HG03442 (cell line): ENCODE measurements around the gene RASIP1.

Experiments used
- ATAC-seq: cut with Tn5 transposase; IDR thresholded peaks from one replicate; pipeline ENCODE4 v1.9.1; 2021; ENCODE audit warnings: mild to moderate bottlenecking, moderate library complexity; ENCODE audit not compliant: unreplicated experiment

The RASIP1 gene

DNA sequence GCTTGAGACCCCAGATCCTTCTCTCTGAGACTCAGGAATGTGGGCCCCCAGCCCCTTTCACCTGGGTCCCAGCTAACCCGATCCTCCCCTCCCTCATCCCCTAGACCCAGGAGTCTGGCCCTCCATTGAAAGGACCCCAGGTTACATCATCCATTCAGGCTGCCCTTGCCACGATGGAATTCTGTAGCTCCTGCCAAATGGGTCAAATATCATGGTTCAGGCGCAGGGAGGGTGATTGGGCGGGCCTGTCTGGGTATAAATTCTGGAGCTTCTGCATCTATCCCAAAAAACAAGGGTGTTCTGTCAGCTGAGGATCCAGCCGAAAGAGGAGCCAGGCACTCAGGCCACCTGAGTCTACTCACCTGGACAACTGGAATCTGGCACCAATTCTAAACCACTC lies 15.4 kb upstream of the RASIP1 start:
- no peak for ATAC-seq

DNA sequence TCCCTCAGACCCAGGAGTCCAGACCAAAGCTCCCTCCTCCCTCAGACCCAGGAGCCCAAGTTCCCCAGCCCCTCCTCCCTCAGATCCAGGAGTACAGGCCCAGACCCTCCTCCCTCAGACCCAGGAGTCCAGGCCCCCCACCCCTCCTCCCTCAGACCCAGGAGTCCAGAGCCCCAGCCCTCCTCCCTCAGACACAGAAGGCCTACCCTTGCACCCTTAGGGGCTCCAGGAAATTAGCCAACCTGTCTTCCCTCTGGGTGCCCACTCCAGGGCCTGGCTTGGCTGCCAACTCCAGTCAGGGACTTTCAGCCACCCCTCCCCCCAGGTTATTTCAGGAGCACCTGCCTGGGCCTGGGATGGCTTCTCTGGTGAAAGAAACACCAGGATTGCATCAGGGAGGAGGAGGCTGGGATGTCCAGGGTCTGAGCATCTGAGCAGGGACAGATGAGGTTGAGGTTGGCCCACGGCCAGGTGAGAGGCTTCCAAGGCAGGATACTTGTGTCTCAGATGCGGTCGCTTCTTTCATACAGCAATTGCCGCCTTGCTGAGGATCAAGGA lies 14.8 kb upstream of the RASIP1 start, which contains the start of gene FGF21:
TSS of gene FGF21 (plus strand) at position 441 of the 558 bp plus-strand sequence. CDS start 713 bp downstream, outside the sequence.
- no peak for ATAC-seq

DNA sequence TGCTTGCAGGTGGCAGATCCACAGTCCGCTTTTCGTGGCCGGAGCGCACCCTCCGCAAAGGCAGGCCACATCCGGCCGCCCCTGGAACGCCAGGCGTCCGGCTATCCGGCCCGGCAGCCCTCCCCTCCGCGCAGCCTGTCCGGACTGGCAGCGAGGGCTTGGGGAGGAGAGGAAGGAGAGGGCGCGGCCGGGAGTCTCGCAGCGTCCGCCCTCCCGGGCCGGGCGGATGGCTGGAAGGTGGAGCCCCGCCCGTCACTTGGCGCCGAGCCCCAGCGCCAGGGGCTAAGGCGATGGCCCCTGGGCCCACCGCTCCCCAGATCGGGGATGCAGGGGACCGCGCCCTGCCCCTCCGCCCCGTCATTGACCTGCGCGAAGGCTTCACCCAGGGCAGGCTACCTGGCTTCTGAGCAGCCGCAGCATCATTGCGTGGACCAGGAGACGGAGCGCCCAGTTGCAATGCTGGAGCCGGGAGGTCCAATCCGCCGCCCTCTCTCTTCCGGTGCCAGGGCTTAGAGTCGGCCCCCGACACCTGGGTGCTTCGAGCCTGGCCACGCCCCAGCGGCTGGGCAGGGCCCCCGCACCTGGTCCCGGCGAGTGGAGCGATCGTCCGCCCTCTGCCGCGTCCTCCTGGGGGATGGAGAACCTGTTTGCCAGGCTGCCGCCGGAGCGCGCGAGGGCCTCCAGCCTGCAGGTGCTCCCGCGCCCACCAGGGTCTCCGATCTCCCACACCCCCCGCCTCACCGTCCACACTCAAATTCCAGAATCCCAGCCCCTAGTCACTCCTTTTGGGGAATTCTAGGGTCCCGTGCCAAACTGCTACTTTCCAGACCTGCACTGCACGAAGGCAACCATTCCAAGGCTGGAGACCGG lies 12.3 kb upstream of the RASIP1 start, which contains the start of gene FUT1:
TSS of gene FUT1 (minus strand) at position 146 of the 870 bp plus-strand sequence. CDS start 1,360 bp downstream, outside the sequence.
- no peak for ATAC-seq

DNA sequence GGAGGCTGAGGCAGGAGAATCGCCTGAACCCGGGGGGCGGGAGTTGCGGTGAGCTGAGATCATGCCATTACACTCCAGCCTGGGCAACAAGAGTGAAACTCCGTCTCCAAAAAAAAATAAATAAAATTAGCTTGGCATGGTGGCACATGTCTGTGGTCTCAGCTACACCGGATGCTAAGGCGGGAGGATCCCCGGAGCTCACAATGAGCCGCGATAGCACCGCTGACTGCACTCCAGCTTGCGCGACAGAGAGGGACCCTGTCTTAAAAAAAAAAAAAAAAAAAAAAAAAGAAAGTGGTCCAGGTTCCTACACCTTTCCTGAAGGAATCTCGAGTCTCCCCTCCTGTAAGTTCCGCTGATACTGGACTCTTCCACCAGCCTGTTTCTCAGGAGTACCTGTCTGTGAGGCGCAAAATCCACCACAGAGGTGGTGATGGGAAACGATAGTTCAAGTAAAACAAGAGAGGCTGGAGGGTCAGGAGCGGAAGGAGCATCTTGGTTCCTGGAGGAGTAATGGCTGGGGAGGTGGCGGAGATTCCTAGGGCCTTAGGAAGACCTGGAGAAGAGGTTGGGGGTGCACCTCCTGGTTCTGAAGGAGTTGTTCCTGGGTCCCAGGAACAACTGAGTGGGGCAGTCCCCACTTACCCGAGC lies 11.6 kb upstream of the RASIP1 start:
- no peak for ATAC-seq

DNA sequence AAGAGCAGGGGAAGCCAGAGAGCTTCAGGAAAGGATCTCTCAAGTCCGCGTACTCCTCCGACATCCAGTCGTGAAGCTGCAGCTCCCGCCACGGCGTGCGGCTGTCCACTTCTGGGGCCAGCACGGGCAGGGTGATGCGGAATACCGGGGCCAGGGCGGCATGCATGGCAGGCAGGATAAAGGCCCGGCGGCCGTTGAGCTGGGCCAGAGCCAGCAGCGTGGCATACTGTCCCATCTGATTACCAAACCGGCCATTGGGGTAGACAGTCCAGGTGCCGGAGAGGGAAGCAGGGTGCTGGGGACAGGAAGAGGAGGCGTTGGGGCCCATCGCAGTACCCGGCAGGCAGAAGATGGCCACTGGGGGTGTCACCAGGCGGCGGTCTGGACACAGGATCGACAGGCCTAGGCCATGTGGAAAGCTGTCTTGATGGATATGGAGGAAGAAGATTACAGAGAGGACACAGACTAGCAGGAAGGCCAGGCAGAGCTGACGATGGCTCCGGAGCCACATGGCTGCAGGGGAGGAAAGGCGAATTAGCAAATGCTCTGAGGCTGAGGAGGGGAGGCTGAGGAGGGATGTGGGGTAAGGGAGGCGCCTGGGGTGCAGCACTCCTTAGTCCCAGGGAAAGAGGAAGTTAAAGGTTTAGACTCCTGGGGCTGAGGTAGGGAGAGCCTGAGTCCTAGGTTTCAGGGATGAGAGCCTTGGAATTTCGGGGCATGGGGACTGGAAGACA lies 10.5 kb upstream of the RASIP1 start:
- ATAC-seq: no peak

DNA sequence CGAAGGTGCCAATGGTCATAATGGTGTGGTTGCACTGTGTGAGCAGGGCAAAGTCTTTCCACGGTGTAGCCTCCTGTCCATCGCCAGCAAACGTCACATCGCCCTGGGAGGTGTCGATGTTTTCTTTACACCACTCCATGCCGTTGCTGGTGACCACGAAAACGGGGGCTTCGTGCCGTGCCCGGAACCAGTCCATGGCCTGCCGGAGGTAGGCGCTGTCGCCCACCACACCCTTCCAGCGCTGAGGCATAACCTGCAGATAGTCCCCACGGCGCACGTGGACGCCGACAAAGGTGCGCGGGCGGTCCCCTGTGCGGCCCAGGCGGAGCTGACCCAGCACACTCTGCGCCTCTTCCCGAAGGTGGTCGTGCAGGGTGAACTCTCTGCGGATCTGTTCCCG lies 9.9 kb upstream of the RASIP1 start:
- ATAC-seq: no peak

DNA sequence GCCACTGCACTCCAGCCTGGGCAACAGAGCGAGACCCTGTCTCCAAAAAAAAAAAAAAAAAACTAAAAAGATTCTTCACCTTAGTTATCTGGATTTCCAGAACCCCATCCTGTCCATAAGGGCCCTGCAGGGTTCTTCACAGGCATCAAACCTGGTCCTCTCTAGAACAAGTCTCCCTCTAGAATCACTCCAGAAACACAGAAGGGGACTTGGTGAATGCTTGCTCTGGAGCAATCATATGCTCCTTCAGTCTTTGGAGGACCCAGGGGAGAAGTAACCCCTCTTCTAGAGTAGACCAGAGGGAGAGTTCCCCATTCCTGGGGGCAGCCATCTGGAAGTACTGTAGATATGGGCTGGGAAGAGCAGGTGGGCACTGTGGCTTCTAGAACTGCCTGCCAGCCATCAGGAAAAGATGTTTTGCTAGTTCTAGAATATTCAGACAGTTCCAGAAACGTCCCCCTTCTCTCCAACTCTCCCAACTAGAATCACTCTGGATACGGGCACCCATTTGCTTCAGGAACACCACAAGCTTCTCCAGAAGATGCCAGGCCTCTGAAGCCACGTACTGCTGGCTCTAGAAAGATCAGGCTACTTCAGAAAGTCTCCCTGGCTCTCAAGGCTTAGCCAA lies 9.3 kb upstream of the RASIP1 start:
- ATAC-seq: no peak

DNA sequence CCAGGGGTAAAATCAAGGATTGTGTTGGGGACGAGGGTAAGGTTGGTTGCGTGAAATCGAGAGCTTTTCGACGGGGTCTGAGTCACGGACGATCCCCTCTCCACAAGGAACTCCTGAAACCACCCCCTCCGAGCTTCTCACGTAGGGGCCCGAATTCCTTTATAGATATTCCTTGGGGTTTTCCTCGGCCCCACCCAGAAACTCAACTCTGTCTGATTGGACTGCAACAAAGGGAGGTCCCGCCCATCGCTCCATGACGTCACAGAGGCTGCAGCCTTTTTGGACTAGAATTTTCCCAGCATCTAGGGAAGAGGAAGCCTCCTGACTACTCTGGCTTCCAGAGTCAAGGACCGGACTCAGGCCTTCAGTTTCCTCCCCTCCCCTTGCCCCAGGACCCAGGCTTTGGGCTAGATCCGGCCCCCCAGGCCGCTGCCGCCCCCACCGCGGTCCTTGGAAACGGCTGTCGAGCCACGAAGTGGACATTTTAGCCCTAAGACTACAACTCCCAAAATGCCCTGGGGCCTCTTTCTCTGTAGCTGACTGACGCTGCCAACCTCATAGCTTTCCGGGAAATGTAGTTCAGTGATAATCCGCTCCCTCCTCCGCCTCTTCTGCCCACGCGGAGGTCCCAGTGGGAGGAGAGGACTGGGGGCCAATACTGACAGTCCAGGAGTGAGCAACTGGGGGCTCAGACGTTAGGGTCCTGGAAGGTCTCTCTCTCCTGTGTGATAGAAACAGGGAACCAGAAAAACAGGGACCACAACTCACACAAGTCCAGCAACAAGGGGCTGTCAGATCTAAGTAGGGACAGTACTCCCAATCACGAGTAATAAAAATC lies 6.5 kb upstream of the RASIP1 start, which contains the start of gene IZUMO1:
TSS of gene IZUMO1 (minus strand) at position 172 of the 838 bp plus-strand sequence. CDS start 1,050 bp downstream, outside the sequence.
- ATAC-seq: no peak

DNA sequence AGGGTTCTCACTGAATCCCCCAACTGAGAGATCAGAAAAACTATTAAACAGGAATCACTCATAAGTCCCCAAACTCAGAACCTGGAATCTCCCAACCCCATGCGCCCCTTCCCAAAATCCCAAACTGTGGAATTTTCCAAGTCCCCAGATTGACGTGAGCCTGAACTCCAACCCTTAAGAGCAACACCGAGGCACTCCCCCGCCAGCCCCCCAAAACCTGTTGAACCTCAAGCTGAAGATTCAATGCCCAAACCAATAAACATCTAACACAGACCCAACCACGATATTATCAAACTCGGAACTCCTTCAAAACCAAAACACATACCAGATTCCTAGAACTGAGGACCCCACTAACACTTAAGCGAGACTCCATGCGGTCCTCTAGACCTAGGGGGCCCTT lies 5.7 kb upstream of the RASIP1 start:
- ATAC-seq: no peak

DNA sequence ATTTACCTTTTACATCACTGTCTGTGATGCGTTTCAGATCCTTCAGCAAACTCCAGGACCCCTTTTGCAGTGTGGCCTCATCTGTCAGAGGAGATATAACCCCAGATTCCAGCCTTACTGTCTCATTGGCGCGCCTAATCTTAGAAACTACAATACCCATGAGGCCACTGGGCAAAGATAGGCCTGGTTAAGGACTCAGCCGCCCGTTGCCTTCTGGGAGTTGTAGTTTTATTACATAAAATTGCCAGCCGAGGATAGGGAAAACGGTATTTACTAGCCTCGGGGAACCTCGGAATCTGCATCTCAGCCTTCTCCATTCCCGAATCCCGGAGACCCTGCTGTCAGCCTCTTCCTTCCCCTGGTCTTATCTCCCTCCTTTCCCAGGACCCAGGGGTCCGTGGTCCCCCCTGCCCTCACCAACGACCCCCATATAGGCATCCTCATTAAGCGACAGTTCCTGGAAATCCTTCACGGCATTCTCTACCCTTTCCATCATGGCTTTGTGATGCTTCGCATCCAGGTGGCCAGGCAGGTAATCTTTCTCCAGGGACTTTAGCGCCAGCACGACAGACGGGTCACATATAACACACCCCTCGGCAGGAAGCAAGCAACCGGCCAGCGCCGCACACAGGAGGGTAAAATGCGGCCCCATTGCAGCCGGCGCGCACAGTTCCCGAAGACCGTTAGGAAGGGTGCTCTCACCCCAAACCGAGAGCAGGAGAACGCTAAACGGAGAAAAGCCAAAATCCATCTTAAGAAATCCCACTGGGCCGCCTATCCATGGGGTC lies 5.0 kb upstream of the RASIP1 start:
- no peak for ATAC-seq

DNA sequence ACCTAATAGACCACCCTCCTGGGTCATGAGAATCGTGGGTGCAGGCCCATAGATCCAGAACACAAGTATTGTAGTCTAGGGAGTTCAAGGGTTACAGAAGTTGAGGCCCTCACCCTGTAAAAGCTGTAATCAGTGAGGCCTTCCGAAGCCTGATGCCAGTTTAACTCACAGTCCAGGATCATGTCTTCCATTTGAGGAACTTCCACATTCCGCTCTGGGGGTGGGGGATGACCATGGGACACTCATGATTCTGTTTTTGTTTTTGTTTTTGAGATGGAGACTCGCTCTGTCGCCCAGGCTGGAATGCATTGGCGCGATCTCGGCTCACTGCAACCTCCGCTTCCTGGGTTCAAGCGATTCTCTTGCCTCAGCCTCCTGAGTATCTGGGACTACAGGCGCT lies 1.7 kb upstream of the RASIP1 start:
- no peak for ATAC-seq

DNA sequence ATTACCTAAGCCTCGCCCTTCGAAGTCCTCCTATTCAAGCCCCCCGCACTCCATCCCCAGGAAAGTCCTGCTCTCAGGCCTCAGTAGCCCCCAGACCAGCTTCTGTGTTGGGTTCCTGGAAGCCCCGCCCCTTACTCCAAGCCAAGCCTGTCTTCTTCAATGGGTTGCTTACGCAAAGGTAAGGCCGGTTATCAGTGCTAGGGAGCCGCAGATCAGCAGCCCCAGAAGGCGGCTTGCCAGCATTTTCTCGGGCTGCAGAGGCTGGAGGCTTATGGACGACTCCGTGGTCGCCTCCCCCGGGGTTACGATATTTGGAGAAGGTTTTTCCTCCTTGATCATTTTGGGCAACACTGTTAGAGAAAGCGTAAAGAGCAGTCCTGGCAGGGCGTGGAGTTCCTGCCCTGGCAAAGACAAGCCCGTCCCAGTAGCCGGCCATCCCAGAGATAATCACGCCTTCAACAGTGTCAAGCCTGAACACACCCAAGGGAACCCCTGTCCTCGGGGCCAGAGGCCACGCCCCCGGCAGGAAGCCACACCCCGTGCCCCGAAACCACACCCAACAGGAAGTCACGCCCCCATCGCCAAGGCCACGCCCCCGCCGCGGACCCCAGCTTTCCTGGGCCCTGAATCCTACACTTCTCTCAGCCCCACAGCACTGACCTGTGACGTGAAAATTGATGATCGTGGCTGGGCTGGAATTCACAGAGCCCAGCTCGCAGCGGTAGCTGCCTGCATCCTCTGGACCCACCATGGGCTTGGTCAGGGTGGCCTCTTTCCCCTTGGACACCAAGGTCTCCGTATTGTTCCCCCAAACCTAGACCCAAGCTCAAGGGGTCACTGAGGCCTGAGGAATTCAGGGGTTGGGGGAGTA lies 954 bp upstream of the RASIP1 start:
- no peak for ATAC-seq

DNA sequence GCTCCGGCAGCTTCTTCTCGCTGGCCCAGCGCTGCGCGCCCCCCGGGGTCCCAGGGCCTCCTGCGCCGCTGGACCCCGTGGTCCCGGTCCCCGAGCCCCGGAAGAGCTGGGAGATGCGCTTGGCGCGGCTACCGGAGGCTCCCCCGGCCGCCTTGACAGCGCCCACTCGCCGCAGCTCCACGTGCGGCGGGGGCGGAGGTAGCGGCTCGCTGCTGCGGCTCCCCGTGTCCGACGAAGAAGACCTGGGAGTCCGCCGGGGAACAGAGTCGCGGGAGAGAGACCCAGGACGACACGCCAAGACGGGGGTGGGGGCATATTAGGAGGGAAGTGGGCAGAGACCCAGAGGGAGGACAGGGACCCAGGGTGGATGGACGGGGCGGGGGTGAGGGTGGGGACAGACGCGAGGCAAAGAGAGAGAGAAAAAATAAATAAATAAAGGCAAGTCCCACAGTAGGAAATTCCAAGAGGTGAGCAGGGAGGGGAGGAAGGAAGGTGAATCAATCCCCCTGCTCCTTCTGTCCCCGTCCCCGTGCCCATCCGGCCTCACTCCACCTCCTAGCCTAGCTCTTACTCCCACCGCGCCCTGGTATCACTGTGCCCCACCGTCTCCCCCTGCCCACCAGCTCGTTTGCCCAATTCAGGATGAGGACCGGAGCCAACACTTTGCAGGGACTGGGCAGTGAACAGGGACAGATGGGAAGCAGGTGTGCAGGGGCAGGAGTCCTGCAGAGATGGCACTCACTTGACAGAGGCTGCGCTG lies 826 bp downstream of the RASIP1 start:
- no peak for ATAC-seq

DNA sequence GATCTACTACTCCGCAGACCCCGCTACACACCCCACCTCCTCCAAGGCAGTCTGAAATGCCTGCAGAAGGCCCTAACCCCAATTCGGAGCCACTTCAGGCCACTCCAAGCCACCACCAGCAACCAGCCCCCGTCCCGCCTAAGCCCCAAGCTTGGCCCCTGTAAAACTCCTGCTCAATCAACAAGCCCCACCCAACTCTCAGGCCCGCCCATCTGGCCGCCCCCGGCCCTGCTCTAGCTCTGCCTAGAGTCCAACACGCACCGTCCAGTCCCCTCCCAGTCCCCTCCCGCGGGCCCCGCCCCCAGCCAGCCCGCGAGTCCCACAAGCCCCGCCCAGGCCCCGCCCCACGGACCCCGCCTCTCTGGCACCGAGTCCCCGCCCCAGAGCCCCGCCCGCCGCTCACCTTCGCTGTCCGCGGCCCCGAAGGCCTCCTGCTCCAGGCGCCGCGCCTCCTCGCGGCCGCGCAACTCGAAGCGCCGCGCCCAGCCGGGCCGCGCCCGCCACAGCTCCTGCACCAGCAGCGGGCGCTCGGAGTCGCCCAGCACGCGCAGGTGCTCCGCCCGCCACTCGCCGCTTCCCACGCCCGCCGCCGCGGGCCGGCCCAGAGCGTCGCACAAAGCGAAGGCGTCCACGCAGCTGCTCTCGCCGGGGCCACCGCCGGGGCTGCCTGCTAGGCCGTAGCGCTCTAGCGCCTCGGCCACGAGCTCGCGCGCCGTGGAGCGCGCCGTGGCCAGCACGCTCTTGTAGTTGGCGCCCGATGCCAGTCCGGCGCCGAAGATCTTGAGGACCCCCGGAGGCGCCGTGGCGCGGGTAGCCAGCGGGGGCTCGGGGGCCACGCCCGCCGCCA lies 1.6 kb downstream of the RASIP1 start:
- peak; percentile 84 for ATAC-seq

DNA sequence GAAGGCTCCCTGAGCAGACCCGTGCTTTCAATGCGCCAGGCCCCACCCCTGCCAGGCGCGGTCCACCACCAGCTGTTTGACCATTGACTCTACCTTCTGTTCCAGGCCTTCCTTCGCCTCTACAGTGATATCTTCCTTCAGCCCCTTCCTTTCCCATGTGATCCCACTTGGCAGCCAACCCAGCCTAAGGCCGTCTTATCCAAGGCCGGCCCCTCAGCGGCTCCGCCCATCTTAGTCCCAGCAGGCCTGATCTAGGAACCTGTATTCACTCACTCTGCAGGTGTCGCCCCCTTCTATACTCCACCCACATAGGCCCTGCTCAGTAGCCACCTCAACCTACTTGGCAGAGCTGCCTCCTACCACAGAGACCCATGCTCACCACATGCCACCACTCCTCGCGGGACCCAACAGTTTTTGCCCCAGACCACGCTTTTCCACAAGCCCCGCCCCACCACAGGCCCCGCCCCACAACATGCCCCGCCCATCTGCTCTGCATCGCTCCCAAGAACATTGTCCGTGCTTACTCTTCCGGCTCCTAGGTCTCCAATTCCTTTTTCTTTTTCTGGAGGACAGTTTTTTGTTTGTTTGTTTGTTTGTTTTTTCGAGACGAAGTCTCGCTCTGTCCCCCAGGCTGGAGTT lies 2.9 kb downstream of the RASIP1 start:
- no peak for ATAC-seq
